Measurements from ENCODE around the gene FBXO45. TPM values are rescaled to one million over a fixed set of nuclear protein-coding genes. Genes with fewer than 3 reads are reported as not detected.

Gene FBXO45
- total and polyA plus RNA-seq, 4 donors = 3.7 to 10.2 (median 5.9) TPM

- 14 to 25% methylated on average over 5 of the region's 5 CpGs for WGBS, 2 donors
- Histone ChIP-seq H3K27ac (ENCODE audit: low read depth in 1 of 2, low read length in 1 of 2) (peak overlapping the region; percentile 84 to 99), H3K9ac (ENCODE audit: insufficient read depth in 1 of 2, low read length in 2 of 2) (peak overlapping the region; percentile 65 to 81), H3K9me3 (ENCODE audit: control insufficient read depth in 4 of 4, insufficient read depth in 3 of 4, low read length in 3 of 4) (no peaks in the 10 kb centered on the region), H3K4me3 (peak overlapping the region; percentile 75), H3K36me3 (ENCODE audit: control insufficient read depth in 4 of 4, insufficient read depth in 4 of 4, low read length in 4 of 4) (no peaks in the 10 kb centered on the region), H3K4me1 (ENCODE audit: control insufficient read depth in 5 of 5, insufficient read depth in 5 of 5, low read length in 5 of 5) (peaks cover 0 to 8% (median 0%) of the 10 kb centered on the region in 5 donors), H3K27me3 (ENCODE audit: control insufficient read depth in 3 of 3, insufficient read depth in 3 of 3, low read length in 2 of 3) (no peaks in the 10 kb centered on the region)
- ATAC-seq (ENCODE audit: insufficient read depth, low FRiP score) (no peak), DNase-seq (no peak)
- TF ChIP-seq CTCF (IDR thresholded peaks at IDR 0.05; ENCODE audit: control extremely low read depth, extremely low read depth) = no peak
These were observed 63.2 kb downstream of the FBXO45 start for GRCh38 chr3:196631682-196632045.

DNA sequence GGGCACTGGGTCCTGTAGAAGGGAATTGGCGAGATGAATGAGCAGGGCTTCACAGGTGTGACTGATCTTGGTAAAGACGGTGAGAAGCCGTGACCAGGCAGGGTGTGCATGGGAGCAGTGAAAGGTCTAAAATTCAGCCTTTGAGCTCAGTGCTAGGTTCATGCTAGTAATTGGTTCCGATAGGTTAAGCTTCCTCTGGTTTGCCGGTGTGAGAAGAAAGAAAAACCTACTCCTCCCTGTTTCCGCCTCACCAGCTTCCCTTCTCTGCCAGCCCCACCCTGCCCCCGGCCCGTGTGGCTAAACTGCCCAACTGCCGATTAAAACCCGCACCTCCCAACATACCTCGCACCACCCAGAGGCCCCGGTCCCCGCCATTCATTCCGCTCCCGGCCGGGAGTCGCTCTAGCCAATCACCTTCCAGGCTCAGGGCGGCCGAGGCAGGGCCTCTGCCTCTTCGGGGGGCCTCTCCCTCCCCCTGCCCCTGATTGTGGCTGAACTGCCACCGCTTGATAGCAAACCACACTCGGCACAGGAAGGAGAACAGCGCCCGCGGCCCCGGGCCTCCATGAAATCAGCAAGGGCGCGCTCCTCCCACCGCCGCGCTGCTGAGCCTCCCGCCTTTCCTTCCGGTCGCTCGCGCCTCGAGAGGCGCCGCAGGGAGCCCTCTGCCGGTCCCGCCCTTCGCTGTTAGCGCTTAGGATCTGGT, 63.7 kb downstream of the FBXO45 start:
- ATAC-seq (ENCODE audit: insufficient read depth, low FRiP score) = peak; percentile 87
- H3K27me3 ChIP-seq (ENCODE audit: control insufficient read depth in 3 of 3, insufficient read depth in 3 of 3, low read length in 2 of 3) = no peaks in the 10 kb centered on the region
- peaks cover 0 to 8% (median 0%) of the 10 kb centered on the region in 5 donors for H3K4me1 ChIP-seq (ENCODE audit: control insufficient read depth in 5 of 5, insufficient read depth in 5 of 5, low read length in 5 of 5)
- no peak for TF ChIP-seq CTCF (IDR thresholded peaks at IDR 0.05; ENCODE audit: control extremely low read depth, extremely low read depth)
- no peaks in the 10 kb centered on the region for H3K9me3 ChIP-seq (ENCODE audit: control insufficient read depth in 4 of 4, insufficient read depth in 3 of 4, low read length in 3 of 4)
- no peaks in the 10 kb centered on the region for H3K36me3 ChIP-seq (ENCODE audit: control insufficient read depth in 4 of 4, insufficient read depth in 4 of 4, low read length in 4 of 4)
- peak overlapping the region; percentile 84 to 99 for H3K27ac ChIP-seq (ENCODE audit: low read depth in 1 of 2, low read length in 1 of 2)
- 0 to 1% methylated on average over 43 of the region's 43 CpGs for WGBS, 2 donors
- peak overlapping the region; percentile 65 to 81 for H3K9ac ChIP-seq (ENCODE audit: insufficient read depth in 1 of 2, low read length in 2 of 2)
- H3K4me3 ChIP-seq = peak overlapping the region; percentile 75
- peak; percentile 86 to 90 (median 88) for DNase-seq

DNA sequence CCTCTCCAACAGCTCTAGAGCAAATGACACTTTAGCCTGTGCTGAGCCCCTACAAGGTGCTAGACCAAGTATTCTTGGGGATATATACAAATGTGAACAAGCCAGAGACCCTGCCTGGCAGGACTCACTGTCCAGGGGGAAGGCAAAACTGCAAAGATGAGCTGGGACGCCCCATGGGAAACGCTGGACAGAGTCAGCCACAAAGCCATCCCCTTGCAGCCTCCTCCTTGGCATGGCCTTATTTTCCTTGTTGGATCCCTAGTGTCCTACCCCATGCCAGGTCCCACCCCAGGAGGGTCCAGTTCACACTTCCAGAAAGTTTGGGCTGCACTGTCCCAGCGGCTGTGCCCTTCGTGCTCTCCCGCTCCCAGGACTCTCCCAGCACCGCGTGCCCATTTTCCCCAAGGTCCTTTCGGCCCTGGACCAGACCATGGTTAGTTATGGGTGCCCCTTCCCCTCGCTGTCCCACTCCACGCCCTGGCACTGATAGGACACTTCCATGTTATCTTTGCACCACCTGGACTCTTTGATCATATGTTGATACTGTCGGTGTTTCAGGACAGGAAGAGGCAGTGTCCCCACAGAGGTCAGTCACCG, 65.2 kb downstream of the FBXO45 start:
- Histone ChIP-seq H3K9me3 (ENCODE audit: control insufficient read depth in 4 of 4, insufficient read depth in 3 of 4, low read length in 3 of 4) (no peaks in the 10 kb centered on the region), H3K27me3 (ENCODE audit: control insufficient read depth in 3 of 3, insufficient read depth in 3 of 3, low read length in 2 of 3) (peaks cover 0 to 8% (median 8%) of the 10 kb centered on the region in 3 donors), H3K4me1 (ENCODE audit: control insufficient read depth in 5 of 5, insufficient read depth in 5 of 5, low read length in 5 of 5) (peaks cover 0 to 8% (median 1%) of the 10 kb centered on the region in 5 donors), H3K36me3 (ENCODE audit: control insufficient read depth in 4 of 4, insufficient read depth in 4 of 4, low read length in 4 of 4) (no peaks in the 10 kb centered on the region), H3K27ac (ENCODE audit: low read depth in 1 of 2, low read length in 1 of 2) (peak overlapping the region in 1 of 2 donors; percentile 66), H3K9ac (ENCODE audit: insufficient read depth in 1 of 2, low read length in 2 of 2) (no peak overlapping the region), H3K4me3 (no peak overlapping the region)
- 64 to 73% methylated on average over 12 of the region's 12 CpGs for WGBS, 2 donors
- no peak for DNase-seq
- ATAC-seq (ENCODE audit: insufficient read depth, low FRiP score) = no peak
- no peak for TF ChIP-seq CTCF (IDR thresholded peaks at IDR 0.05; ENCODE audit: control extremely low read depth, extremely low read depth)

Measured in lung (tissue), 12 donors.